Stimulated activated CD8-positive, alpha-beta memory T cell treated with anti-CD3 and anti-CD28 coated beads, Interleukin-12 subunit alpha, Interleukin-12 subunit beta, amount 100 ng/mL, for 4 hours (primary cell): ENCODE measurements around the gene SSR4.

ENCODE experiments used
- DNase-seq: peaks from one replicate; pipeline ENCODE4 v3.0.0-alpha.2; 2020; ENCODE audit warnings: low read depth

SSR4 gene

GRCh38 chrX:153769158-153769864, 25.2 kb upstream of the SSR4 start:
- DNase-seq: no peak

GRCh38 chrX:153769865-153770600, 24.4 kb upstream of the SSR4 start:
- DNase-seq: no peak

- DNase-seq: no peak
These were observed 23.7 kb upstream of the SSR4 start for GRCh38 chrX:153770601-153771414.

- DNase-seq: no peak
These were observed 22.8 kb upstream of the SSR4 start for GRCh38 chrX:153771415-153772315.

- no peak for DNase-seq
These were observed 21.9 kb upstream of the SSR4 start for GRCh38 chrX:153772316-153773217.

GRCh38 chrX:153773218-153773611, 21.3 kb upstream of the SSR4 start:
- no peak for DNase-seq

GRCh38 chrX:153773741-153774575, 20.5 kb upstream of the SSR4 start:
- DNase-seq: no peak

GRCh38 chrX:153774576-153775292, 19.7 kb upstream of the SSR4 start:
- DNase-seq: no peak

GRCh38 chrX:153775293-153776119, 19.0 kb upstream of the SSR4 start:
- DNase-seq: no peak

GRCh38 chrX:153776120-153776599, 18.3 kb upstream of the SSR4 start:
- DNase-seq: no peak

GRCh38 chrX:153776611-153777045, 17.8 kb upstream of the SSR4 start:
- DNase-seq: no peak

GRCh38 chrX:153777261-153778090, 17.0 kb upstream of the SSR4 start:
- DNase-seq: no peak

- DNase-seq: no peak
These were observed 16.3 kb upstream of the SSR4 start for GRCh38 chrX:153778181-153778580.

- no peak for DNase-seq
These were observed 15.8 kb upstream of the SSR4 start for GRCh38 chrX:153778684-153779101.

- no peak for DNase-seq
These were observed 14.4 kb upstream of the SSR4 start for GRCh38 chrX:153779891-153780677.
